Stimulated activated CD4-positive, alpha-beta T cell treated with anti-CD3 and anti-CD28 coated beads, TNF-alpha, amount 100 ng/mL, for 24 hours (primary cell): Measurements from ENCODE around the gene NCKAP5.
"Not testable (repeated sequence)": the region's sequence is repeated elsewhere in the genome, so short reads cannot be mapped to it uniquely, and the experiment has no call there.

Experiments used
- DNase-seq, 3 experiments: peaks; one replicate each; pipeline ENCODE4 v3.0.0-alpha.2; 2020; ENCODE audit warnings: low read depth in 3 of 3

The NCKAP5 gene

GRCh38 chr2:132811148-132811915, 756.9 kb downstream of the NCKAP5 start:
- DNase-seq: no peak

GRCh38 chr2:132809962-132810361, 758.3 kb downstream of the NCKAP5 start:
- not testable (repeated sequence) for DNase-seq

GRCh38 chr2:132804051-132804450, 764.2 kb downstream of the NCKAP5 start:
- DNase-seq: no peak

GRCh38 chr2:132798341-132798740, 769.9 kb downstream of the NCKAP5 start:
- DNase-seq: no peak

- no peak for DNase-seq
These were observed 770.7 kb downstream of the NCKAP5 start for GRCh38 chr2:132797556-132797955.

GRCh38 chr2:132797071-132797470, 771.2 kb downstream of the NCKAP5 start:
- no peak for DNase-seq

- DNase-seq: no peak
These were observed 773.0 kb downstream of the NCKAP5 start for GRCh38 chr2:132795220-132795619.

GRCh38 chr2:132793532-132793931, 774.7 kb downstream of the NCKAP5 start:
- DNase-seq: no peak

- DNase-seq: no peak
These were observed 778.0 kb downstream of the NCKAP5 start for GRCh38 chr2:132790207-132790785.

- no peak for DNase-seq
These were observed 779.2 kb downstream of the NCKAP5 start for GRCh38 chr2:132789066-132789465.

- no peak for DNase-seq
These were observed 779.9 kb downstream of the NCKAP5 start for GRCh38 chr2:132788310-132788838.

- no peak for DNase-seq
These were observed 784.4 kb downstream of the NCKAP5 start for GRCh38 chr2:132783883-132784282.

GRCh38 chr2:132782176-132782783, 786.0 kb downstream of the NCKAP5 start:
- no peak for DNase-seq

GRCh38 chr2:132780651-132781050, 787.6 kb downstream of the NCKAP5 start:
- no peak for DNase-seq

- DNase-seq: no peak
These were observed 789.0 kb downstream of the NCKAP5 start for GRCh38 chr2:132779206-132779721.

- no peak for DNase-seq
These were observed 792.0 kb downstream of the NCKAP5 start for GRCh38 chr2:132776287-132776686.

- DNase-seq: no peak
These were observed 794.1 kb downstream of the NCKAP5 start for GRCh38 chr2:132774189-132774588.

- no peak for DNase-seq
These were observed 794.9 kb downstream of the NCKAP5 start for GRCh38 chr2:132773331-132773730.

- no peak for DNase-seq
These were observed 795.9 kb downstream of the NCKAP5 start for GRCh38 chr2:132772340-132772739.

GRCh38 chr2:132766573-132766972, 801.7 kb downstream of the NCKAP5 start:
- DNase-seq: no peak

- no peak for DNase-seq
These were observed 806.8 kb downstream of the NCKAP5 start for GRCh38 chr2:132761437-132761836.

- DNase-seq: no peak
These were observed 807.3 kb downstream of the NCKAP5 start for GRCh38 chr2:132760971-132761370.

GRCh38 chr2:132760405-132760804, 807.9 kb downstream of the NCKAP5 start:
- no peak for DNase-seq
